Fibroblast of lung (primary cell): ENCODE results near the gene SDCCAG8. TPM values are rescaled to one million over a fixed set of nuclear protein-coding genes. Genes with fewer than 3 reads are reported as not detected.

Source experiments
- DNase-seq, 2 donors: peaks; one replicate each; pipeline versions ENCODE4 v3.0.0 to v3.0.0-alpha.2; 2010; ENCODE audit warnings: low read depth in 2 of 2
- H2AFZ ChIP-seq: 2 replicates; pipeline ENCODE4 v1.5.1; 2012; ENCODE audit warnings: low read length, control low read depth, inconsistent platforms
- H3K27ac ChIP-seq: 2 replicates; pipeline ENCODE4 v1.5.1; 2011; ENCODE audit warnings: low read length, control low read depth; ENCODE audit not compliant: insufficient read depth
- H3K27me3 ChIP-seq: 2 replicates; pipeline ENCODE4 v1.5.1; 2011; ENCODE audit warnings: mild to moderate bottlenecking, low read length; ENCODE audit not compliant: control insufficient read depth, insufficient read depth
- H3K36me3 ChIP-seq: 2 replicates; pipeline ENCODE4 v1.5.1; 2011; ENCODE audit warnings: low read length; ENCODE audit not compliant: control insufficient read depth, insufficient read depth
- H3K4me1 ChIP-seq: 2 replicates; pipeline ENCODE4 v1.5.1; 2011; ENCODE audit warnings: low read length; ENCODE audit not compliant: control insufficient read depth, insufficient read depth; ENCODE audit errors: extremely low read depth
- H3K4me2 ChIP-seq: 2 replicates; pipeline ENCODE4 v1.5.1; 2011; ENCODE audit warnings: low read length, control low read depth; ENCODE audit not compliant: insufficient read depth; ENCODE audit errors: extremely low read depth
- H3K4me3 ChIP-seq, 4 experiments: fragments of 200-600 bp in 1 of 4; sonication (generic) in 1 of 4; replicated peaks in 1 of 4; 2 replicates each; pipeline ENCODE4 v1.5.1; 2011 to 2016; ENCODE audit warnings: low read length in 4 of 4, low read depth in 3 of 4, mild to moderate bottlenecking in 3 of 4, control low read depth in 2 of 4, inconsistent platforms in 1 of 4, mixed read lengths in 1 of 4; ENCODE audit not compliant: insufficient read depth in 1 of 4; ENCODE audit errors: control extremely low read depth in 1 of 4
- H3K79me2 ChIP-seq: 2 replicates; pipeline ENCODE4 v1.5.1; 2012; ENCODE audit warnings: mild to moderate bottlenecking, low read length, inconsistent platforms; ENCODE audit not compliant: control insufficient read depth, insufficient read depth
- H3K9ac ChIP-seq: 2 replicates; pipeline ENCODE4 v1.5.1; 2011; ENCODE audit warnings: mild to moderate bottlenecking, low read length, control low read depth; ENCODE audit not compliant: insufficient read depth
- H3K9me3 ChIP-seq: 2 replicates; pipeline ENCODE4 v1.5.1; 2012; ENCODE audit warnings: low read depth, low read length; ENCODE audit not compliant: control insufficient read depth, insufficient read depth
- H4K20me1 ChIP-seq: 2 replicates; pipeline ENCODE4 v1.5.1; 2011; ENCODE audit warnings: low read length; ENCODE audit not compliant: control insufficient read depth, insufficient read depth; ENCODE audit errors: extremely low read depth
- CTCF ChIP-seq, 2 donors: IDR thresholded peaks in 1 of 2; conservative IDR thresholded peaks in 1 of 2; 1 replicate in 1 of 2; 2 replicates in 1 of 2; pipeline ENCODE4 v1.5.1; 2011 to 2012; ENCODE audit warnings: low read length in 2 of 2, control low read depth in 1 of 2, inconsistent platforms in 1 of 2, low read depth in 1 of 2, mild to moderate bottlenecking in 1 of 2
- EZH2 ChIP-seq: IDR thresholded peaks from 2 replicates; pipeline ENCODE4 v1.5.1; 2012; ENCODE audit warnings: low read length, control low read depth, mild to moderate bottlenecking; ENCODE audit errors: missing control alignments
- polyA plus RNA-seq, 2 donors: library from polyadenylated mRNA; depleted of rRNA in 1 of 2; stranded (reverse) in 1 of 2; unstranded in 1 of 2; fragments of >200 nt; gene quantifications; 2 replicates each; pipeline ENCODE4 v1.2.1, GENCODE V29; 2011 to 2012; ENCODE audit warnings: missing spikeins in 1 of 2
- total RNA-seq: library from RNA; depleted of rRNA; stranded (reverse); fragments of >200 nt; gene quantifications from 2 replicates; pipeline ENCODE4 v1.2.1, GENCODE V29; 2014

SDCCAG8 gene
- total and polyA plus RNA-seq, 2 donors (not counting 1 experiment from before 2014, with no cell fraction given), result 34.8 to 53.2 TPM

- no peaks in the 10 kb centered on the region for H3K27me3 ChIP-seq
- TF ChIP-seq CTCF (conservative IDR thresholded peaks at IDR 0.05 in 1 of 2, IDR thresholded peaks at IDR 0.05 in 1 of 2; ENCODE audit: low read depth in 1 of 2, low read length in 2 of 2), result no peak
- no peak for TF ChIP-seq EZH2
Observed at GRCh38 chr1:243394601-243395464, 139.0 kb downstream of the SDCCAG8 start.

GRCh38 chr1:243396424-243396823 lies 140.6 kb downstream of the SDCCAG8 start:
- no peaks in the 10 kb centered on the region for H4K20me1 ChIP-seq
- no peak overlapping the region for H3K4me3 ChIP-seq
- no peak overlapping the region for H3K27ac ChIP-seq
- H2AFZ ChIP-seq, result no peak overlapping the region
- H3K9me3 ChIP-seq, result no peaks in the 10 kb centered on the region
- no peak for TF ChIP-seq CTCF (conservative IDR thresholded peaks at IDR 0.05 in 1 of 2, IDR thresholded peaks at IDR 0.05 in 1 of 2; ENCODE audit: low read depth in 1 of 2, low read length in 2 of 2)
- no peak for TF ChIP-seq EZH2
- no peaks in the 10 kb centered on the region for H3K79me2 ChIP-seq
- H3K36me3 ChIP-seq, result no peaks in the 10 kb centered on the region
- H3K4me1 ChIP-seq, result no peaks in the 10 kb centered on the region
- no peak overlapping the region for H3K9ac ChIP-seq
- no peaks in the 10 kb centered on the region for H3K27me3 ChIP-seq
- H3K4me2 ChIP-seq, result no peak overlapping the region
- no peak for DNase-seq

More at GRCh38 chr1:243394601-243395464, 139.0 kb downstream of the SDCCAG8 start:
- Histone ChIP-seq H2AFZ (no peak overlapping the region), H3K9me3 (no peaks in the 10 kb centered on the region), H3K27ac (no peak overlapping the region), H3K4me2 (no peak overlapping the region), H4K20me1 (no peaks in the 10 kb centered on the region), H3K4me3 (no peak overlapping the region), H3K79me2 (no peaks in the 10 kb centered on the region), H3K4me1 (no peaks in the 10 kb centered on the region), H3K36me3 (no peaks in the 10 kb centered on the region), H3K9ac (no peak overlapping the region)
- DNase-seq, result no peak

- no peak overlapping the region for H3K4me2 ChIP-seq
- no peaks in the 10 kb centered on the region for H3K27me3 ChIP-seq
- no peak overlapping the region for H3K9ac ChIP-seq
- H4K20me1 ChIP-seq, result no peaks in the 10 kb centered on the region
- TF ChIP-seq CTCF (conservative IDR thresholded peaks at IDR 0.05 in 1 of 2, IDR thresholded peaks at IDR 0.05 in 1 of 2; ENCODE audit: low read depth in 1 of 2, low read length in 2 of 2) (no peak), EZH2 (no peak)
- DNase-seq, result no peak
- H3K36me3 ChIP-seq, result no peaks in the 10 kb centered on the region
- no peak overlapping the region for H3K4me3 ChIP-seq
- no peak overlapping the region for H3K27ac ChIP-seq
- no peaks in the 10 kb centered on the region for H3K79me2 ChIP-seq
- H3K4me1 ChIP-seq, result no peaks in the 10 kb centered on the region
- H3K9me3 ChIP-seq, result no peaks in the 10 kb centered on the region
- no peak overlapping the region for H2AFZ ChIP-seq
Observed at GRCh38 chr1:243396876-243397275, 141.0 kb downstream of the SDCCAG8 start.
